HG02981 (cell line): ENCODE measurements around the gene CHST11.

Experiments
- ATAC-seq: cut with Tn5 transposase; IDR thresholded peaks from one replicate; pipeline ENCODE4 v1.9.1; 2021; ENCODE audit warnings: mild to moderate bottlenecking, moderate library complexity; ENCODE audit not compliant: unreplicated experiment

CHST11 gene

GRCh38 chr12:104643093-104643818, 186.5 kb downstream of the CHST11 start:
- ATAC-seq: no peak

DNA sequence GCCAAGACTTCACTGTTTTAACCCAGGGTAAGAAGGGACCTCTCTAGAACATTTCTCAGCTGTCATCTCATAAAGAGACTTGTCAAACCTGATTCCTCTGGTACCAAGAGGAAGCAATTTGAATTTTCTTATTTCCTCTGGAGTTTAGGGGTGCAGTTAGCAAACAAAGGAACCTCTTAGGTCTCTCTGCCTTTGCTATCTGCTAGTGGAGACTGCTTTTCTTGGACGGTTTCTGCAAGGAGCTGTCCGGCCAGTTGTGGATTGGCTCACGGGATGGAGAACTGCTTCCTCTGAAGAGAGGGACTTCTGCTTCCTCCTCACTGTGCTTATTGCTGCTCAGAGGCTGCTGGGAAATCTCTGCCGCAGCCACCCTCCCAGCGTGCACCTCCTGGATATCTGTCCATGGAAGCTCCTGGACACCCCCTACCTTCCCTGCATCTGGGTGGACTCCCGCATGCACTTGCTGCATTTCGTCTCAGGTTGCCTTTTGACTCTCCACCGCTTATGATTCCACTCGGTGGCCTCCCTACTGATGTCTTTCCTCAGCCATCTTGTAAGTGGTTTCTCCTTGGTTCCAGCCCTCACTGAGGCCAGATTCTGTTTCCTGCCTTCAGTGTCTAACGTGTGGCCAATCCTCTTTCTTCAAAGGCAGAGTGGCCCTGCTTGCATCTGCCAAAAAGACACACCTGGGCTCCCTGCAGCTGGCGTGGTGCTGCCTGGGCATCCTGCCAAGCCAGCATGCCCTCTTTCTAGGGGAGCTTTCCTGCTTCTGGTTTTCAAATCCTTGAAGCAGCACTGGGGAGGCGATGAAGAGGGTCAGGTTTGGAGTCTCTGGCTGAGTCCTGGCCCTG, 187.3 kb downstream of the CHST11 start:
- no peak for ATAC-seq

- no peak for ATAC-seq
Measured at GRCh38 chr12:104648756-104649155, 192.0 kb downstream of the CHST11 start.

DNA sequence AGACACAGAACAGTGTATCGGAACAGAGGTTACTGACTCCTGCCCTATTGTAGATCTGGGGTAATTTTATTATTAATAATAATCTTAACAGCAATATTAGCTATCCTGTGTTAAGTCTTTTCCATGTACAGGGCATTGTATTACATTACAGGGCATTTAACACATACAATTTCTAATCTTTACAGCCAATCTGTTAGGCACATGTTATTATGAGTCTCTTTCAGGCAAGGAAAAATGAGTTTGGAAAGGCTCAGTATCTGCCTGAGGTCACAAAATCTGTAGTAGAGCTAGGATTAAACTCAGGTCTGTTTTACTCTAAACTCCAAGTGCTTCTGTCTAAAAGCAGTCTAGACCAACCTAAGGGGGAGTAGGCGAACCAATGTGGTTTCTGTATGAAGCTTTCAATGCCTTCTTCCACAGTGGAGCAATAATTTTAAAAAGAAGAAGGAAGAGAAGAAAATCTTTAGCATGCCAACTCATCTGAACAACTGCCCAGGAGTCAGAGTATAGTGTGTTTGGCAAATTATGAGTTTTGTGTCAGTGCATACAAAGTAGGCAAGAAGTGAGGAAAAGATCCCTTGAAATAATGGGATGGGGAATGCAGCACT, 192.6 kb downstream of the CHST11 start:
- no peak for ATAC-seq

DNA sequence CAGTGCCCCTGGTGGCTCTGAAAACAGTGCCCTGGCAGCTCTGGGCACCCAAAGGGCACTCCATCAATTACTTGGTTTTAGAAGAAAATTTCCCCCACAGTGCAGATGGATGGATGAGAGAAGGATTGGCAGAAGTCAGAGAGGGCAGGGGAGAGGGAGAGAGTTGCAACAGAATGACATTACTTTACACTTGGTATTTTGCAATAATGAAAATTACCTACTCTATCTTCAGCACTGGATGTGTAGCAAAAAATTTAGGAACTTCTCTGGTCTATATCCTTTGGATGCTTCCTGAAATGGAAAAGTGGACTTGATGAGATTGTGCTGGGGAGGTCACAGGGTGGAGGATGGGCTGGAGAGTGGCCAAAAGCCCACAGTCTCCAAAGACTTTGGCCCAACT, 193.2 kb downstream of the CHST11 start:
- no peak for ATAC-seq

DNA sequence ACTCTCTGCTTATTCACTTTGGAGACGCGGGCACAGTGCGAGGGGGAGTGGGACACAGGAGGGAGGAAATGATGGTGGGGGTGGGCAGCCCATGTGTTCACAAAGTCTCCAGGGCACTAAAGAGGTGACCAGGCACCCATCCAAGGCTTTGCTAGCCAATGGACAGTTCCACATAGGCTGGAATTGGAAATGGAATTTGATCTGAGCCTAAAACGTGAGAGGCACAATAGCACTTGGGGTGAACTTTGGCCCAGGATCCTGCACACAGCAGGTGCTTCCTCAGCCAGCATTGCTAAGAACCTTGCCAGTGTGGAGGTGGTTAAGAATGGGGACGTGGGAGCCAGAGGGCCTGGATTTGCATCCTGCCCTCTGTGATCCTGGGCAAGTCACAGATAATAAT, 193.8 kb downstream of the CHST11 start:
- ATAC-seq: no peak

DNA sequence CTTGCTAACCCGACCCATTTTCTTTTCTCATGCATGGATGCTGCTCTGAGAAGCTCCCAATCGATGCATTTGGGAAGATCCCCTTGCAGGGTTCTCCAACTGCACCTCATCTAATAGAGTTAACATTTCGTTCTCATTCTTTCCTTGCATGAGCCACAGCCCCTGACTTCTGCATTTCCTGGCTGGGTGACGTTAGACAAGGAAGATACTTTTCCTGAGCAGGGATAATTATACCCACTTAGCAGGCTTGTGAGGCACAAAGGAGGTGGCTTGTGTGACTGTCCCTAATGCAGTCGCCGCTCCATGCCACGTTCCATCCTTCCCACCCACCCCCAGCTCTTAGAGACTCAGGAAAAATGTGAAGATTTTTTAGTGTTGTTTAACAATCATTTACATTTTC, 195.1 kb downstream of the CHST11 start:
- ATAC-seq: no peak

DNA sequence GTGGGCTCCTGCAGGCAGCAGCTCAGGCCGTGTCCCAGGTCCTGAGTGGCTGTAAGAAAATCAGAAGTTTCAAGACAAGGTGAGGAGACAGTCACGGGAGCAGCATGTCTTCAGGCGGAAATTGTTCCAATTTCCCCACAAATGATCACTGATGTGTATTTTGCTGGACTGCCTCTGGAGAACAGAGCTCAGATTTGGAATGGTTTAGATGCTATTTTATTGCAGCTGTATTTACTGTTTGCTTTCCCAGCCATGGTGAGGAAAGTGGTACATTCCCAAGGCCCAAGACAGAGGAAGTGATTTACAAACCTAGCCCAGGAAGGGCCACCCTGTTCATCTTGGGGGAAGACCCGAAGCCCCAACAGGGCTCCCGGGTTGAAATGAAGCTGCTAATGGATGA, 195.6 kb downstream of the CHST11 start:
- no peak for ATAC-seq

DNA sequence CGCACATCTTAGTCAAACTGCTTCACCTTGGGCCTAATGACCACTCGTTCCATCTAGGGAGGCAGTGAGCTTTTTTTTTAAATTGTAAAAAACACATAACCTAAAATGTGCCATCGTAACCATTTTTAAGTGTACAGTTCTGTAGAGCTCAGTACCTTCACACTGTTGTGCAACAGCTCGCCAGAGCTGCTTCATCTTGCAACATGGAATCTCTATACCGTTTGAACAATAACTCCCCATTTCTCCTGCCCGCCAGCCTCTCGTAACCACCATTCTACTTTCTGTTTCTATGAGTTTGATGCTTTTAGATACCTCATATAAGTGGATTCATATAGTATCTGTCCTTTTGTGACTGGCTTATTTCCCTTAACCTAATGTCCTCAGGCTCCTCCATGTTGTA, 196.2 kb downstream of the CHST11 start:
- no peak for ATAC-seq

DNA sequence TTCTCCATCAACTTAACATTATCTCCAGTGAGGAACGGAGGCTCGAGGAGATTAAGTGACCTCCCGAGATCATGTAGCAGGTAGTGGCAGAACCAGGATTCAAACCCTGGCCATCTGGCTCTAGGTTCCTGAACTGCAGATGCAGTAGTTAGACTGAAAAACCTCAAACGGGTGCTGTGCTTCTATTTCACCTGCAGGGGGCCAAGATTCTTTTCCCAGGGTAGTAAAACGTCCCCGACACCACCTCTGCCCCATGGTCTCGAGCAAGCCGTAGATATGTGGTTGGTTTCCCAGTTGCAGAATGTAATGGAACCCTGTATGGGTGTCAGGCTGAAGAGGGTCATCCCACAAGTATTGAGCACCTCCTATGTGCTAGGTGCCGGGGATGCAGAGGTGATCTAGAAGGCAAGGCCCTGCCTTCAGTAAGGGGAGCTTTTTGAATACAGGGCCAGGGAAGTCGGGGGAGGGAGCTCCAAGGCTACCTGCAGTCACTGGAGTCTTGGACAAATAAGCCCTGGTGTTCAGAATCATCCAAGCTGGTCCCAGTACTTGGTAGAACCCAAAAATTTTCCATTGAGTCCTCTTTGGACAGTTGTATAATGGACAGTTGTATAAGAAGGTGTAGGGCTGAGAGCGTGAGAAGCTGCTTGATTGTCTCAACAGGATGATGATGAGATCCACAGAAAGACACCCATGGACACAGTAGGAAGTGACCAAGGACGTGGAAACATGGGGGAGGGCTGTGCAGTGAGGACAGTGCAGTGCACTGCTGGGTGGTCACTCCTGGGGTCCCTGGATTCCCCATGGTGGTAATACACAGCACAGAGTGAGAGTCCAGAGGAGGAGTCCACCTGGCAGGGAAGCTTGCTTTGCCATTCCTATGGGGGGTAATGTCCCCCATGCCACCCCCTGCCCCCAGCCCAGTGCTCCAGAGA, 197.2 kb downstream of the CHST11 start:
- no peak for ATAC-seq

GRCh38 chr12:104654665-104655609, 198.2 kb downstream of the CHST11 start:
- ATAC-seq: no peak

- ATAC-seq: no peak
Measured at GRCh38 chr12:104656383-104656782, 199.6 kb downstream of the CHST11 start.

DNA sequence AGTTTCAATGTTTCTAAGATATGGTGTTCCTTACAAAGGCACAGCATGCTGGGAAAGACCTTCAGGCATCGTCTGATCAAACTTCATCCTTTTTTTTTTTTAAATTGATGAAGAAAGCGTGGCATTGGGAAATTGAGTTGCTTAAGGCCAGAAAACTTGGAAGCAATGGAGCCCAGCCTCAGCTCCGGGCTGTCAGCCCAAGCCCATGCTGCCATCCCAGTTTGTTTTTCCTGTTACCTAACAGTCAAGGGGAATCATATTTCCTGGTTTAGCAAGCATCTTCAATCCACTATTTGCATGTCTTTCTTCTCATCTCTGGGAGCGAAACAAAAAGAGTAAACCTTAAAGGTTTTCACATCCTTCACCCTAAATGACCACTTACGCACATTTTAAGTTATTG, 200.2 kb downstream of the CHST11 start:
- ATAC-seq: no peak

- no peak for ATAC-seq
Measured at GRCh38 chr12:104657726-104658484, 201.2 kb downstream of the CHST11 start.

- no peak for ATAC-seq
Measured at GRCh38 chr12:104659058-104659457, 202.3 kb downstream of the CHST11 start.

DNA sequence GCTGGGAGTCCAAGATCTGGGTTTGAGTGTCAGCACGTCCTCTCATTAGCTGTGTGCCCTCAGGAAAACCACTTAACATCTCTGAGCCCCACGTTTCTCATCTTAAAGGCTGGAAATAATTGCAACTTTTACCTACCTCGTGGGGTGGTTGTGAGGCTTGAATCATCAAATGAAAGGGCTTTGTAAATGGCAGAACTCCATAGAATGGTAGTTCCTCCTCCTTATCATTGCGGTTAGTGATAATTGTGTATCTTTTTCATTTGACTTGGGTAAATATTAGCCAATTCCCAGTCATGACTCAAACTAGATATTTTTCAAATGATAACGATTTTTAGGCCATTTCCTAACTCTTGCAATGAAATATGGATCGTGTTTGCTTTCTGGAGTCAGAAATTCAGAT, 205.5 kb downstream of the CHST11 start:
- ATAC-seq: no peak

DNA sequence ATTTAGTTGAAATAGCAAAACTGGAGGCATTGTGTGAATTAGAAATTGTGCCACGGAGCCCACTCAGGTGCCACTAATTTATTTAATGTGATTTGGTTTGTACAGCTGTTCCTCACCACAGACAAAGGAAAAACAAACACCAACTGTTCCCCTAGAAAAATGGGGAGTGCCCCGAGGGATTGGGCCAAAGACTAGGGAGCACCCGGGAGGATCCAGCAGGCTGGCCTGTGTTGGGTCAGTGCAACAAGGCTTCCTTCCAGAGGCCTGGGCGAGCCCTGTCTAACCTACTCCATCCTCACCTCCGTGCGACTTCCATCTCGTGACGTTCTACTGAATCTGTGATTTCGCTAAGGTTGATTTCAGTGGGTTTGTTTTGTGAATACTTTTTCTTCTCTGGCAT, 206.2 kb downstream of the CHST11 start:
- ATAC-seq: no peak

DNA sequence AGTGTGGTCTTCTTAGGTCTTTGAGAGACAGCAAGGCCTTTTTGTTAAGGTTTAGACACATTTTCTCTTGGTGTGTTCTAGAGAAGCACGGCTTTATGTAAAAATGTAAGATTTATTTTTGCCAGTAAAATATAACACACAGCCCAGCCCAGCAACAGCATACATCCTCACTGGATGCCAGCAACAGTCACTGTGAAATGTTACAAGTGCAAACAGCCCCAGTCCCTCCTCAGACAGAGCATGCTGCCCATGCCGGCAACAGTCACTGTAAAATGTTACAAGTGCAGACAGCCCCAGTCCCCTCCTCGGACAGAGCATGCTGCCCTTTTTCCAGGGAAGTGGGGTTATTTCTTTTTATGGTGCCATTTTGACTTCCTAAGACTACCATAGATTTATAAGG, 207.6 kb downstream of the CHST11 start:
- no peak for ATAC-seq

DNA sequence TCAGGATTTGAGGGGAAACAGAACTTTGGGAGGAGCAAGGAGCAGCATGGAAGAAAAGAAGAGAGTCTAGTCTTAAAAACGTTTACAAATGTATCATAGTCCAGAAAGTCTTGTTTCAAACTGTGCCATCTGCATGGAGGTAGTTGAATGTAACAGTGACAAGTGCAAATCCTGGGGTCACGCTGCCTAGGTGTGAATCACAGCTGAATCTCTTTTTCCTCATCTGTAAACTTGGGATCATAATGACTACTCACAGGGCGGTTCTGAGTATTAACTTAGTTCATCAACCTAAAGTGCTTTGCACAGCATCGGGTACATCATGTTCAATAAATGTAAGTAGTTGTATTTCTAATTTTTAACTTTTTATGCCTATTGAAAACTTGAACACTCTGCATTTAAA, 208.5 kb downstream of the CHST11 start:
- no peak for ATAC-seq
